Lung (tissue), 12 donors: ENCODE results near the gene IRGC. TPM values are rescaled to one million over a fixed set of nuclear protein-coding genes. Genes with fewer than 3 reads are reported as not detected.

Experiments
- ATAC-seq: fragments of 200-7000 bp; cut with Tn5 transposase; one replicate; pipeline ENCODE4 v1.9.1; 2020; ENCODE audit warnings: moderate number of reproducible peaks; ENCODE audit not compliant: insufficient read depth, low FRiP score
- DNase-seq, 3 donors: peaks; one replicate each; pipeline ENCODE4 v3.0.0-alpha.2; 2013 to 2017
- H3K27ac ChIP-seq, 2 donors: one replicate each; pipeline ENCODE4 v1.5.1; 2013; ENCODE audit warnings: mild to moderate bottlenecking in 2 of 2, moderate library complexity in 2 of 2, control low read depth in 1 of 2, inconsistent platforms in 1 of 2, low read depth in 1 of 2, low read length in 1 of 2
- H3K27me3 ChIP-seq, 3 donors: one replicate each; pipeline ENCODE4 v1.5.1; 2013; ENCODE audit warnings: low read length in 2 of 3; ENCODE audit not compliant: control insufficient read depth in 3 of 3, insufficient read depth in 3 of 3
- H3K36me3 ChIP-seq, 4 donors: one replicate each; pipeline ENCODE4 v1.5.1; 2013; ENCODE audit warnings: low read length in 4 of 4, mild to moderate bottlenecking in 1 of 4, moderate library complexity in 1 of 4; ENCODE audit not compliant: control insufficient read depth in 4 of 4, insufficient read depth in 4 of 4
- H3K4me1 ChIP-seq, 5 donors: one replicate each; pipeline ENCODE4 v1.5.1; 2013; ENCODE audit warnings: low read length in 5 of 5, mild to moderate bottlenecking in 2 of 5, moderate library complexity in 1 of 5; ENCODE audit not compliant: control insufficient read depth in 5 of 5, insufficient read depth in 5 of 5
- H3K4me3 ChIP-seq: one replicate; pipeline ENCODE4 v1.5.1; 2013; ENCODE audit warnings: mild to moderate bottlenecking, control low read depth, moderate library complexity
- H3K9ac ChIP-seq, 2 donors: one replicate each; pipeline ENCODE4 v1.5.1; 2013; ENCODE audit warnings: low read length in 2 of 2, control low read depth in 1 of 2; ENCODE audit not compliant: insufficient read depth in 1 of 2
- H3K9me3 ChIP-seq, 4 donors: one replicate each; pipeline ENCODE4 v1.5.1; 2013; ENCODE audit warnings: low read length in 3 of 4, mild to moderate bottlenecking in 1 of 4, moderate library complexity in 1 of 4; ENCODE audit not compliant: control insufficient read depth in 4 of 4, insufficient read depth in 3 of 4
- CTCF ChIP-seq: IDR thresholded peaks from 2 replicates; pipeline ENCODE4 v1.5.1; 2012; ENCODE audit warnings: mild to moderate bottlenecking; ENCODE audit errors: control extremely low read depth, extremely low read depth
- WGBS, 2 donors: extraction: QIAGEN DNeasy Blood & Tissue Kit; methylation state at CpG; one replicate each; pipeline ENCODE4 v1.1.7; 2013; 5-methylcytosine and 5-hydroxymethylcytosine counted together
- polyA plus RNA-seq, 2 donors: library from polyadenylated mRNA; stranded (reverse); fragments of 200-250 nt; gene quantifications; one replicate each; pipeline ENCODE4 v1.2.1, GENCODE V29; 2013
- total RNA-seq, 2 donors: library from RNA; depleted of rRNA in 1 of 2; stranded (reverse); fragments of >200 nt in 1 of 2; gene quantifications; one replicate each; pipeline ENCODE4 v1.2.1, GENCODE V29; 2014 to 2021
- donor health status: control.
- donor health status: control.
- donor health status: Bipolar disorder and iron deficiency.
- donor health status: healthy.
- donor health status: DM: yes; HTN: yes; CAD: no.

Gene IRGC
- total and polyA plus RNA-seq, 4 donors = not detected

GRCh38 chr19:43725468-43725867 is 9.6 kb downstream of the IRGC start:
- 26 to 38% methylated on average over 7 of the region's 7 CpGs for WGBS, 2 donors
- H3K27me3 ChIP-seq = no peaks in the 10 kb centered on the region
- no peak overlapping the region for H3K4me3 ChIP-seq
- H3K27ac ChIP-seq = no peak overlapping the region
- peaks cover 0 to 7% (median 0%) of the 10 kb centered on the region in 5 donors for H3K4me1 ChIP-seq
- no peak for TF ChIP-seq CTCF
- no peak overlapping the region for H3K9ac ChIP-seq
- peaks cover 0 to 2% (median 0%) of the 10 kb centered on the region in 4 donors for H3K9me3 ChIP-seq
- peaks cover 0 to 15% (median 12%) of the 10 kb centered on the region in 4 donors for H3K36me3 ChIP-seq
- DNase-seq = peak in 2 of 3 donors; percentile 13 to 18
- no peak for ATAC-seq

GRCh38 chr19:43726736-43727592 is 11.1 kb downstream of the IRGC start:
- H3K9me3 ChIP-seq = peaks cover 0 to 2% (median 0%) of the 10 kb centered on the region in 4 donors
- H3K4me3 ChIP-seq = no peak overlapping the region
- peaks cover 0 to 27% (median 20%) of the 10 kb centered on the region in 4 donors for H3K36me3 ChIP-seq
- WGBS, 2 donors = 66% methylated on average over 15 of the region's 15 CpGs
- H3K4me1 ChIP-seq = peaks cover 0 to 7% (median 0%) of the 10 kb centered on the region in 5 donors
- no peak overlapping the region for H3K9ac ChIP-seq
- DNase-seq = no peak
- no peak for ATAC-seq
- H3K27me3 ChIP-seq = no peaks in the 10 kb centered on the region
- TF ChIP-seq CTCF = no peak
- H3K27ac ChIP-seq = no peak overlapping the region

GRCh38 chr19:43727593-43727853 is 11.6 kb downstream of the IRGC start:
- H3K4me3 ChIP-seq = no peak overlapping the region
- peaks cover 3 to 31% (median 23%) of the 10 kb centered on the region in 4 donors for H3K36me3 ChIP-seq
- no peak overlapping the region for H3K27ac ChIP-seq
- WGBS, 2 donors = 55 to 63% methylated on average over 4 of the region's 4 CpGs
- no peak overlapping the region for H3K9ac ChIP-seq
- ATAC-seq (no peak), DNase-seq (no peak)
- H3K4me1 ChIP-seq = peaks cover 0 to 7% (median 0%) of the 10 kb centered on the region in 5 donors
- no peaks in the 10 kb centered on the region for H3K27me3 ChIP-seq
- no peak for TF ChIP-seq CTCF
- peaks cover 0 to 2% (median 0%) of the 10 kb centered on the region in 4 donors for H3K9me3 ChIP-seq
